Neural cell (in vitro differentiated cells): ENCODE results near the gene SLC6A3. TPM values are rescaled to one million over a fixed set of nuclear protein-coding genes. Genes with fewer than 3 reads are reported as not detected.

Source experiments
- H2AFZ ChIP-seq: fragments of 200-600, 300-800 bp; sonication (generic), shearing (Covaris generic); 2 replicates; pipeline ENCODE4 v1.6.0; 2014; ENCODE audit warnings: low read depth, mild to moderate bottlenecking, antibody characterized with exemption, low read length, moderate library complexity
- H3F3A ChIP-seq: fragments of 200-600 bp; shearing (Covaris generic); 2 replicates; pipeline ENCODE4 v1.6.1; 2016; ENCODE audit warnings: mild to moderate bottlenecking, moderate library complexity, mixed read lengths, antibody characterized with exemption, low read length; ENCODE audit not compliant: insufficient read depth, poor library complexity, severe bottlenecking
- H3K27ac ChIP-seq: fragments of 200-600, 300-800 bp; sonication (generic), shearing (Covaris generic); 2 replicates; pipeline ENCODE4 v1.5.1; 2014; ENCODE audit warnings: mild to moderate bottlenecking, low read length, moderate library complexity
- H3K27me3 ChIP-seq: fragments of 300-800, 200-600 bp; sonication (generic), shearing (Covaris generic); 2 replicates; pipeline ENCODE4 v1.6.0; 2014; ENCODE audit warnings: mild to moderate bottlenecking, low read depth, low read length, moderate library complexity; ENCODE audit not compliant: insufficient read depth
- H3K36me3 ChIP-seq: fragments of 300-800, 200-600 bp; sonication (generic), shearing (Covaris generic); 2 replicates; pipeline ENCODE4 v1.5.1; 2014; ENCODE audit warnings: mild to moderate bottlenecking, antibody characterized with exemption, low read length, moderate library complexity; ENCODE audit not compliant: insufficient read depth
- H3K4me2 ChIP-seq: fragments of 300-800, 200-600 bp; sonication (generic), shearing (Covaris generic); 2 replicates; pipeline ENCODE4 v1.6.0; 2014; ENCODE audit warnings: mild to moderate bottlenecking, low read length
- H3K4me3 ChIP-seq: fragments of 300-800, 200-600 bp; sonication (generic), shearing (Covaris generic); 2 replicates; pipeline ENCODE4 v1.5.1; 2014; ENCODE audit warnings: mild to moderate bottlenecking, low read length, moderate library complexity
- H3K79me2 ChIP-seq: fragments of 200-600 bp; shearing (Covaris generic); replicated peaks from 2 replicates; pipeline ENCODE4 v1.6.0; 2014; ENCODE audit warnings: mild to moderate bottlenecking, low read length, moderate library complexity; ENCODE audit not compliant: insufficient read depth
- H3K9ac ChIP-seq: fragments of 300-800, 200-600 bp; sonication (generic), shearing (Covaris generic); 2 replicates; pipeline ENCODE4 v1.6.1; 2016; ENCODE audit warnings: mild to moderate bottlenecking, low read length, mixed read lengths
- H3K9me2 ChIP-seq: fragments of 200-600 bp; shearing (Covaris generic); 2 replicates; pipeline ENCODE4 v1.6.1; 2016; ENCODE audit warnings: mild to moderate bottlenecking, low read length, mixed read lengths; ENCODE audit not compliant: insufficient read depth
- H3K9me3 ChIP-seq: fragments of 200-600, 300-800 bp; sonication (generic), shearing (Covaris generic); 2 replicates; pipeline ENCODE4 v1.6.1; 2016; ENCODE audit warnings: mild to moderate bottlenecking, mixed run types, low read length, moderate library complexity, mixed read lengths
- H4K20me1 ChIP-seq: fragments of 200-600 bp; shearing (Covaris generic); 2 replicates; pipeline ENCODE4 v1.6.1; 2016; ENCODE audit warnings: mild to moderate bottlenecking, mixed run types; ENCODE audit not compliant: insufficient read depth
- CTCF ChIP-seq: fragments of 450-650 bp; IDR thresholded peaks from 2 replicates; pipeline ENCODE4 v1.5.1; 2014; ENCODE audit warnings: antibody characterized with exemption, mild to moderate bottlenecking, moderate library complexity; ENCODE audit not compliant: poor library complexity, severe bottlenecking
- EP300 ChIP-seq: fragments of 450-650 bp; conservative IDR thresholded peaks from 2 replicates; pipeline ENCODE4 v1.6.1; 2014; ENCODE audit warnings: antibody characterized with exemption, mild to moderate bottlenecking, moderate library complexity; ENCODE audit not compliant: poor library complexity, severe bottlenecking
- EZH2 ChIP-seq: fragments of 200-600, 300-800 bp; shearing (Covaris generic), sonication (generic); IDR thresholded peaks from 2 replicates; pipeline ENCODE4 v1.6.1; 2014; ENCODE audit warnings: antibody characterized with exemption, low read length, borderline replicate concordance, mild to moderate bottlenecking; ENCODE audit not compliant: insufficient read depth, poor library complexity, severe bottlenecking
- MXI1 ChIP-seq: fragments of 450-650 bp; conservative IDR thresholded peaks from 2 replicates; pipeline ENCODE4 v1.6.1; 2014; ENCODE audit warnings: antibody characterized with exemption, mild to moderate bottlenecking; ENCODE audit not compliant: poor library complexity, severe bottlenecking
- POLR2AphosphoS5 ChIP-seq: IDR thresholded peaks from 2 replicates; pipeline ENCODE4 v1.6.1; 2012
- RAD21 ChIP-seq: fragments of 450-650 bp; conservative IDR thresholded peaks from 2 replicates; pipeline ENCODE4 v1.6.1; 2014; ENCODE audit warnings: antibody characterized with exemption, mild to moderate bottlenecking, moderate library complexity
- SMC3 ChIP-seq: fragments of 450-650 bp; conservative IDR thresholded peaks from 2 replicates; pipeline ENCODE4 v1.6.1; 2014; ENCODE audit warnings: antibody characterized with exemption, mild to moderate bottlenecking, moderate library complexity; ENCODE audit not compliant: poor library complexity
- TAF1 ChIP-seq: IDR thresholded peaks from 2 replicates; pipeline ENCODE4 v1.6.1; 2012; ENCODE audit warnings: low read depth
- polyA plus RNA-seq: library from polyadenylated mRNA; depleted of rRNA; stranded (reverse); fragments of >200 nt; gene quantifications from 2 replicates; pipeline ENCODE4 v1.2.3, GENCODE V29; 2014
- TF ChIP-seq, protein P1 (sequence below): IDR thresholded peaks from 2 replicates; pipeline ENCODE4 v1.6.1; 2012; ENCODE audit warnings: borderline replicate concordance

SLC6A3 gene
- polyA plus RNA-seq, 1 donor from 2014 or later, result 0.77 TPM

DNA sequence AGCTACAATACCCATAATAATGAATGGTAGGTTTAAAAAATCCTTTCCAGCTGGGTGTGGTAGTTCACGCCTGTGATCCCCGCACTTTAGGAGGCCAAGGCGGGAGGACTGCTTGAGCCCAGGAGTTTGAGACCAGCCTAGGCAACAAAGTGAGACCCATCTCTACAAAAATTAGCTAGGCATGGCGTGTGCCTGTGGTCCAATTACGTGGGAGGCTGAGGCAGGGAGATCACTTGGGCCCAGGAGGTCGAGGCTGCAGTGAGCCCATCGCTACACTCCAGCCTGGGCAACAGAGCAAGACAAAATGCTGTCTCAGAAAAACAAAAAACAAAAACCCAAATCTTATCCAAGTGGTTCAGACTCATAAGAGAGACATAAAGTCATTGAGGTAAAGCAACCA is 33.8 kb upstream of the SLC6A3 start:
- Histone ChIP-seq H3K27ac (no peak overlapping the region), H3K9me2 (no peaks in the 10 kb centered on the region), H3K9ac (no peak overlapping the region), H3K79me2 (no peaks in the 10 kb centered on the region), H3F3A (no peaks in the 10 kb centered on the region), H3K4me3 (no peak overlapping the region), H2AFZ (no peak overlapping the region), H3K4me2 (no peak overlapping the region), H3K27me3 (no peaks in the 10 kb centered on the region), H3K36me3 (no peaks in the 10 kb centered on the region), H3K9me3 (no peaks in the 10 kb centered on the region), H4K20me1 (no peaks in the 10 kb centered on the region)
- no peak for TF ChIP-seq CTCF
- no peak for TF ChIP-seq SMC3
- no peak for TF ChIP-seq POLR2AphosphoS5
- TF ChIP-seq, protein P1, sequence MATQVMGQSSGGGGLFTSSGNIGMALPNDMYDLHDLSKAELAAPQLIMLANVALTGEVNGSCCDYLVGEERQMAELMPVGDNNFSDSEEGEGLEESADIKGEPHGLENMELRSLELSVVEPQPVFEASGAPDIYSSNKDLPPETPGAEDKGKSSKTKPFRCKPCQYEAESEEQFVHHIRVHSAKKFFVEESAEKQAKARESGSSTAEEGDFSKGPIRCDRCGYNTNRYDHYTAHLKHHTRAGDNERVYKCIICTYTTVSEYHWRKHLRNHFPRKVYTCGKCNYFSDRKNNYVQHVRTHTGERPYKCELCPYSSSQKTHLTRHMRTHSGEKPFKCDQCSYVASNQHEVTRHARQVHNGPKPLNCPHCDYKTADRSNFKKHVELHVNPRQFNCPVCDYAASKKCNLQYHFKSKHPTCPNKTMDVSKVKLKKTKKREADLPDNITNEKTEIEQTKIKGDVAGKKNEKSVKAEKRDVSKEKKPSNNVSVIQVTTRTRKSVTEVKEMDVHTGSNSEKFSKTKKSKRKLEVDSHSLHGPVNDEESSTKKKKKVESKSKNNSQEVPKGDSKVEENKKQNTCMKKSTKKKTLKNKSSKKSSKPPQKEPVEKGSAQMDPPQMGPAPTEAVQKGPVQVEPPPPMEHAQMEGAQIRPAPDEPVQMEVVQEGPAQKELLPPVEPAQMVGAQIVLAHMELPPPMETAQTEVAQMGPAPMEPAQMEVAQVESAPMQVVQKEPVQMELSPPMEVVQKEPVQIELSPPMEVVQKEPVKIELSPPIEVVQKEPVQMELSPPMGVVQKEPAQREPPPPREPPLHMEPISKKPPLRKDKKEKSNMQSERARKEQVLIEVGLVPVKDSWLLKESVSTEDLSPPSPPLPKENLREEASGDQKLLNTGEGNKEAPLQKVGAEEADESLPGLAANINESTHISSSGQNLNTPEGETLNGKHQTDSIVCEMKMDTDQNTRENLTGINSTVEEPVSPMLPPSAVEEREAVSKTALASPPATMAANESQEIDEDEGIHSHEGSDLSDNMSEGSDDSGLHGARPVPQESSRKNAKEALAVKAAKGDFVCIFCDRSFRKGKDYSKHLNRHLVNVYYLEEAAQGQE, result no peak
- no peak for TF ChIP-seq EP300
- no peak for TF ChIP-seq RAD21
- no peak for TF ChIP-seq TAF1
- TF ChIP-seq EZH2, result no peak
- no peak for TF ChIP-seq MXI1

DNA sequence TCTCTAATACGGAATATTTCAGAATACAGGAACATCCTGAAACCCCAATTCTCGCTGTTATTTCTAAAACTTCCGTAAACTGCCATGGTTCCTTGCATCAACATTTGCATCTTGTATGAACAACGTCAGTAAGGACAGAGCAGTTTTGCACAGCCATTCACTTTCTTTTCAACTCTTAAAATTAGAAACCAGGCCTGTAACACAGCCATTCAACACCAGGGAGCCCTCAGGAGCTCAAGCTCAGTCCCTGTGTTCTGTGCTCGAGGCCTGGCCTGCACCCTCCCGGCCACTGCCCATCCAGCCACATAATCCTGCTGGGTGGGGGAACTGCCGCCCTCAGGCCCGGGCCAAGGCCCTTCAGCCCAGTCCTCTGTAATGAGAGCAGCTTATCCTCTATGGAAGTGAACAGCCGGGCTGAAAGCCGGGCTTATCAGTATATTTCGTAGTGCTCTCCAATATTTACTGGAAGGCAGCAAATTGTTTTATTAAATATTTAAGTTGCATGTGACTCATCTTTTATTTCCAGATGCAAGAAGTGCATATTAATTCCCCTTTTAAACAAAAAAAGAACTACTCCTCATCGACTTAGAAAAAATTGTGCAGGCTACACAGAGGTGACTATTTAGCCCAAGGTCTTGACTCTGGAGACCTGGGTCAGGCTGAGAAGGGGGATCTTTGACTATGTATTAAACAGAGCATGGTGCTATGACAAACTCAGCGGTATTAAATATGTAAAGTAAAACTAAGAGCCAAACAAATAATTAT is 33.2 kb upstream of the SLC6A3 start:
- no peaks in the 10 kb centered on the region for H3F3A ChIP-seq
- no peak overlapping the region for H3K4me2 ChIP-seq
- H3K79me2 ChIP-seq, result no peaks in the 10 kb centered on the region
- no peaks in the 10 kb centered on the region for H3K36me3 ChIP-seq
- H2AFZ ChIP-seq, result no peak overlapping the region
- no peaks in the 10 kb centered on the region for H3K27me3 ChIP-seq
- no peak overlapping the region for H3K4me3 ChIP-seq
- H3K9me2 ChIP-seq, result no peaks in the 10 kb centered on the region
- H3K9me3 ChIP-seq, result no peaks in the 10 kb centered on the region
- TF ChIP-seq EZH2 (no peak), EP300 (no peak), POLR2AphosphoS5 (no peak), CTCF (no peak), SMC3 (no peak), TAF1 (no peak), RAD21 (no peak), MXI1 (no peak)
- TF ChIP-seq, protein P1, result no peak
- no peak overlapping the region for H3K9ac ChIP-seq
- no peaks in the 10 kb centered on the region for H4K20me1 ChIP-seq
- H3K27ac ChIP-seq, result no peak overlapping the region
